Psoas muscle (tissue), 8 donors: ENCODE results near the gene SAMD11. TPM values are rescaled to one million over a fixed set of nuclear protein-coding genes. Genes with fewer than 3 reads are reported as not detected.

Source experiments
- ATAC-seq, 4 donors: fragments of 200-7000 bp; cut with Tn5 transposase; one replicate each; pipeline ENCODE4 v1.9.1; 2020; ENCODE audit warnings: moderate library complexity in 3 of 4, mild to moderate bottlenecking in 2 of 4
- DNase-seq, 2 donors: peaks; one replicate each; pipeline ENCODE4 v3.0.0-alpha.2; 2020
- H3K27ac ChIP-seq: fragments of 200-600 bp; one replicate; pipeline ENCODE4 v1.8.0; 2022
- H3K27me3 ChIP-seq, 3 donors: fragments of 200-600 bp in 1 of 3; one replicate each; pipeline versions ENCODE4 v1.6.1 to v1.8.0; 2013 to 2022; ENCODE audit warnings: low read length in 2 of 3, mild to moderate bottlenecking in 2 of 3, moderate library complexity in 1 of 3; ENCODE audit not compliant: insufficient read depth in 3 of 3
- H3K36me3 ChIP-seq, 2 donors: fragments of 200-600 bp in 1 of 2; one replicate each; pipeline versions ENCODE4 v1.6.1 to v1.8.0; 2013 to 2022; ENCODE audit warnings: low read depth in 1 of 2, mild to moderate bottlenecking in 1 of 2, moderate library complexity in 1 of 2; ENCODE audit not compliant: insufficient read depth in 1 of 2
- H3K4me1 ChIP-seq: fragments of 200-600 bp; one replicate; pipeline ENCODE4 v1.8.0; 2022
- H3K4me3 ChIP-seq: fragments of 200-600 bp; one replicate; pipeline ENCODE4 v1.8.0; 2022; ENCODE audit warnings: mild to moderate bottlenecking
- H3K9me3 ChIP-seq: fragments of 200-600 bp; one replicate; pipeline ENCODE4 v1.8.0; 2022
- WGBS, 3 donors: extraction: QIAGEN DNeasy Blood & Tissue Kit; methylation state at CpG; one replicate each; pipeline versions ENCODE4 v1.1.6 to v1.1.7; 2013; 5-methylcytosine and 5-hydroxymethylcytosine counted together
- intact Hi-C, 2 donors: fragments of 100-400 bp; cut with DNase I; formaldehyde crosslinking; loops; one replicate each; pipeline versions ENCODE4 v1.11.0 to v1.14.2; 2022
- polyA plus RNA-seq, 3 donors: library from polyadenylated mRNA; stranded (reverse); fragments of 200-250 nt; gene quantifications; one replicate each; pipeline ENCODE4 v1.2.3, GENCODE V29; 2013
- total RNA-seq, 4 donors: library from RNA; stranded (reverse); fragmentation: NEBNext Ultra II Directional in 2 of 4; extraction: Animal tissue kit (Norgen Biotek cat#: 25700) in 2 of 4; gene quantifications; one replicate each; pipeline versions ENCODE4 v1.2.1 to v1.2.4, GENCODE V29; 2021 to 2023
- TF ChIP-seq, protein P1 (sequence below): fragments of 200-600 bp; IDR thresholded peaks from one replicate; pipeline ENCODE4 v1.8.0; 2022; ENCODE audit warnings: antibody characterized with exemption
- donor health status: healthy with polysubstance abuse.
- donor health status: DM: no; HTN: no; CAD: no; lungs with moderate emphysema.
- donor health status: Bipolar disorder and iron deficiency.
- donor health status: healthy.
- donor health status: DM: yes; HTN: yes; CAD: no.
- donor health status: DM: no; HTN: no; CAD: no.
- donor health status: DM: no; HTN: no; CAD: no.
- donor health status: DM: yes; HTN: yes; CAD: no.

Gene SAMD11
- total and polyA plus RNA-seq, 7 donors: 0.28 to 6.9 (median 1.0) TPM; not detected in 1

- Histone ChIP-seq H3K4me1 (peaks cover 21% of the 10 kb centered on the region), H3K27me3 (peaks cover 0 to 27% (median 5%) of the 10 kb centered on the region in 3 donors), H3K4me3 (no peak overlapping the region), H3K36me3 (peaks cover 0 to 12% of the 10 kb centered on the region in 2 donors), H3K9me3 (no peaks in the 10 kb centered on the region), H3K27ac (no peak overlapping the region)
- DNase-seq (peak in 1 of 2 donors; percentile 53), ATAC-seq (no peak)
- 90 to 92% (median 91%) methylated on average over 27 to 39 of the region's 51 CpGs for WGBS, 3 donors
- intact Hi-C loops: no loop called here
- TF ChIP-seq, protein P1, sequence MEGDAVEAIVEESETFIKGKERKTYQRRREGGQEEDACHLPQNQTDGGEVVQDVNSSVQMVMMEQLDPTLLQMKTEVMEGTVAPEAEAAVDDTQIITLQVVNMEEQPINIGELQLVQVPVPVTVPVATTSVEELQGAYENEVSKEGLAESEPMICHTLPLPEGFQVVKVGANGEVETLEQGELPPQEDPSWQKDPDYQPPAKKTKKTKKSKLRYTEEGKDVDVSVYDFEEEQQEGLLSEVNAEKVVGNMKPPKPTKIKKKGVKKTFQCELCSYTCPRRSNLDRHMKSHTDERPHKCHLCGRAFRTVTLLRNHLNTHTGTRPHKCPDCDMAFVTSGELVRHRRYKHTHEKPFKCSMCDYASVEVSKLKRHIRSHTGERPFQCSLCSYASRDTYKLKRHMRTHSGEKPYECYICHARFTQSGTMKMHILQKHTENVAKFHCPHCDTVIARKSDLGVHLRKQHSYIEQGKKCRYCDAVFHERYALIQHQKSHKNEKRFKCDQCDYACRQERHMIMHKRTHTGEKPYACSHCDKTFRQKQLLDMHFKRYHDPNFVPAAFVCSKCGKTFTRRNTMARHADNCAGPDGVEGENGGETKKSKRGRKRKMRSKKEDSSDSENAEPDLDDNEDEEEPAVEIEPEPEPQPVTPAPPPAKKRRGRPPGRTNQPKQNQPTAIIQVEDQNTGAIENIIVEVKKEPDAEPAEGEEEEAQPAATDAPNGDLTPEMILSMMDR: no peak
Measured at GRCh38 chr1:964691-965525, 41.2 kb downstream of the SAMD11 start.

- TF ChIP-seq, protein P1: no peak
- Histone ChIP-seq H3K27me3 (peaks cover 0 to 34% (median 5%) of the 10 kb centered on the region in 3 donors), H3K4me3 (peak overlapping the region; percentile 73), H3K36me3 (peaks cover 0 to 12% of the 10 kb centered on the region in 2 donors), H3K9me3 (no peaks in the 10 kb centered on the region), H3K4me1 (peaks cover 21% of the 10 kb centered on the region), H3K27ac (no peak overlapping the region)
- intact Hi-C loops: no loop called here
- WGBS, 3 donors: 81 to 84% (median 82%) methylated on average over 26 of the region's 26 CpGs
- DNase-seq (peak in 1 of 2 donors; percentile 46), ATAC-seq (no peak)
Measured at GRCh38 chr1:965526-966134, 41.9 kb downstream of the SAMD11 start.

GRCh38 chr1:966135-966703 lies 42.5 kb downstream of the SAMD11 start, which contains the start of gene PLEKHN1:
TSS of gene PLEKHN1 (plus strand) at chr1:966482. CDS start at chr1:966532, 50 bp downstream.
- H3K27ac ChIP-seq: no peak within 1 kb of the TSS
- intact Hi-C loops: no loop called here
- TF ChIP-seq, protein P1: no peak
- H3K4me1 ChIP-seq: peaks cover 20% of the 10 kb centered on the region
- WGBS, 3 donors: 11 to 14% (median 14%) methylated on average over 25 to 31 of the region's 31 CpGs
- peak; percentile 22 to 53 for DNase-seq
- no peaks in the 10 kb centered on the region for H3K9me3 ChIP-seq
- peaks cover 0 to 12% of the 10 kb centered on the region in 2 donors for H3K36me3 ChIP-seq
- H3K4me3 ChIP-seq: peak within 1 kb of the TSS; percentile 73
- H3K27me3 ChIP-seq: peaks cover 0 to 35% (median 5%) of the 10 kb centered on the region in 3 donors
- peak; percentile 6 to 18 (median 14) for ATAC-seq

DNA sequence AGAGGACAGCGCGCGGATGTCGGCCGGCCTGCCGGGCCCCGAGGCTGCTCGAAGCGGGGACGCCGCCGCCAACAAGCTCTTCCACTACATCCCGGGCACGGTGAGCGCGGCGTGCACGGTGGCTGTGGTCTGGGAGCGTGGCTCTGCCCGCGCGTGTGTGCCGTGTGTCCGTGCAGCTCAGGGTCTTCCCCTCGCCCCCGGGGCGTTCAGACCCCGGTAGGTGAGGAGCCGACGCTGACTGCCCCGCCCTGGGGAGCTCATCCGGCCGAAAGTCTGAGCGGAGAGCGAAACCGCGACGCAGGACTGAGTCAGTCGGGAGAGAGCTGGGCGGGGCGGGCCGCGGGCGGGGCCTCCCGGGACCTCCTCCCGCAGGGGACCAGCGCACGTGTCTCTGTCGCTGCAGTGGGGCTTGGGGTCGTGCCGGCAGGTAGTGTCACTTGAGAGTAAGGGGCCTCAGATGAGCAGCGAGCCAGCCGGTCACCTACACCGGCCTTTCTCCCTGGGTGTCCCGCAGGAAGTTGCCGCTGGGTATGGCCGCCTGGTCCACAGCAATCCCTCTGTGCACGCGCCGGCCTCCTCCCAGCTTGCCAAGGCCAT lies 43.1 kb downstream of the SAMD11 start:
- no peak overlapping the region for H3K27ac ChIP-seq
- ATAC-seq (peak; percentile 67 to 78 (median 74)), DNase-seq (peak; percentile 75 to 82)
- intact Hi-C loops: no loop called here
- peaks cover 0 to 35% (median 5%) of the 10 kb centered on the region in 3 donors for H3K27me3 ChIP-seq
- 0 to 1% (median 1%) methylated on average over 40 to 60 of the region's 60 CpGs for WGBS, 3 donors
- peaks cover 16% of the 10 kb centered on the region for H3K4me1 ChIP-seq
- H3K36me3 ChIP-seq: peaks cover 0 to 12% of the 10 kb centered on the region in 2 donors
- TF ChIP-seq, protein P1: no peak
- no peaks in the 10 kb centered on the region for H3K9me3 ChIP-seq
- peak overlapping the region; percentile 73 for H3K4me3 ChIP-seq
